Activated naive CD4-positive, alpha-beta T cell (primary cell): ENCODE results near the gene KIF4A.

Source experiments
- DNase-seq, 4 experiments: peaks; one replicate each; lab custom pipeline; 2025; lab: John Stamatoyannopoulos, UW

Gene KIF4A

DNA sequence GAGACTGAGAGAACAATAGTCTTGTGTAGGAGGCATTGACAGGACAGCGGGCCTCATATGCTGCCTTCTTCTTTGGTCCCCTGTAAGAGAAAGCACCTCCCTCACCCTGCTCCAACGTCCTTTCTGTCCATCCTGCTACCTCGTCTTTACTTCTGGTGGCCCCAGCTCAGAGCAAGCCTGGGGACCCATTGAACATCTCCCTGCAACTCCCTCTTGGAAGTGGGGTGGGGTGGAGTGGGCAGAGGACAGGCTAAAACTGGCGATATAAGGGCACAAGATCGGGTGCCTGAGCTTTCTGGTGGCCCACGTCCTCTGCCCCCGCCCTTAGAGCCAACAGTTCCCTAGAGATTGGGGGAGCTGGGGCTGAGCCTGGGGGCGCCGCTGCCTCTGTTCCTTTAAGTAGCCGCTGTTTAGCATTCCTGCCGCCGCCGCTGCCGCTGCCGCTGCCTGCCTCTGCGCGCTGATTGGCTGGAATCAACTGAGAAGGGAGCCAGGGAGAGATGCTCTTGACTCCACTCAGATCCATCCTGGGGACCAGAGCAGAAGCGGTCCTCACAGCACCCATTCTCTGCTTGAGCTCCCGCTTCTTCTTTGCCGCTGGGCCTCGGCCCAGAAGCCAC, 154.5 kb downstream of the KIF4A start, which contains the start of gene DLG3:
TSS of gene DLG3 (plus strand) at position 510 of the 620 bp plus-strand sequence. CDS start 367 bp downstream, outside the sequence.
- DNase-seq = no peak

DNA sequence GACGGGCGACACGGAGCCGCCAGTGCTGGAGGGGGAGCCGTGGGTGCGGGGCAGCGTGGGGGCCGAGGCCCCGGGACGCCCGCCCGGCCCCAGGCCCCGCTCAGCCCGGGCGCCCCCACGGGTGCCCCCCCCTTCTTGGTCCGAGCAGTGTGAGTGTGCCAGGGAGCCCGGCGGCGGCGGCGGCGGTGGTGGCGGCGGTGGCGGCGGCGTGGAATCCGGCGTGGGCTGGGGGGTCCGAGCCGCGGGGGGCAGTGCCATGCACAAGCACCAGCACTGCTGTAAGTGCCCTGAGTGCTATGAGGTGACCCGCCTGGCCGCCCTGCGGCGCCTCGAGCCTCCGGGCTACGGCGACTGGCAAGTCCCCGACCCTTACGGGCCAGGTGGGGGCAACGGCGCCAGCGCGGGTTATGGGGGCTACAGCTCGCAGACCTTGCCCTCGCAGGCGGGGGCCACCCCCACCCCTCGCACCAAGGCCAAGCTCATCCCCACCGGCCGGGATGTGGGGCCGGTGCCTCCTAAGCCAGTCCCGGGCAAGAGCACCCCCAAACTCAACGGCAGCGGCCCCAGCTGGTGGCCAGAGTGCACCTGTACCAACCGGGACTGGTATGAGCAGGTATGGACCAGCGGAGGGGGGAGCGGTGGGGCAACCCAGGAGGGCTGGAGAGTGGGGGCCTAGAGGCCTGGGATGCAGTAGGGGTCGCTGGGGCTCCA, 155.2 kb downstream of the KIF4A start:
- DNase-seq = peak in 1 of 4 experiments; percentile 2

DNA sequence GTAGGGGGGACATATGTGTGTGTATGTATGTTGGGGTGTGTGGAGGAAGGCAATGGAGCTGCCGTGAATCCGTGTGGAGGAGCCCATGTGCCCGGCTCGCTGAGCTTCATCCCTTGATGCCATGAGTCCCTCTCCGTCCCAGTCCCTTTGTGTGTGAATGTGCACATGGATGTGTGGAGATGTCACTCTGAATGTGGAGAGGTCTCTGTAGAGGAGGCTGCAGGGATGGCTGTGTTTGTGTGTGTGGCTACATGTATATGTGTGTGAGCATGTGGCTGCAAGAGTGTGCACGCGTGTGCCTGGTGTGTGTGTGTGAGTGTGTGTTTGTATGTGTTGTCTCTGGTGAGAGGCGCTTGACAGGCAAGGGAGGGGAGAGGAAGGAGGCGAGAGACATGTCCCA, 156.0 kb downstream of the KIF4A start:
- DNase-seq = no peak

DNA sequence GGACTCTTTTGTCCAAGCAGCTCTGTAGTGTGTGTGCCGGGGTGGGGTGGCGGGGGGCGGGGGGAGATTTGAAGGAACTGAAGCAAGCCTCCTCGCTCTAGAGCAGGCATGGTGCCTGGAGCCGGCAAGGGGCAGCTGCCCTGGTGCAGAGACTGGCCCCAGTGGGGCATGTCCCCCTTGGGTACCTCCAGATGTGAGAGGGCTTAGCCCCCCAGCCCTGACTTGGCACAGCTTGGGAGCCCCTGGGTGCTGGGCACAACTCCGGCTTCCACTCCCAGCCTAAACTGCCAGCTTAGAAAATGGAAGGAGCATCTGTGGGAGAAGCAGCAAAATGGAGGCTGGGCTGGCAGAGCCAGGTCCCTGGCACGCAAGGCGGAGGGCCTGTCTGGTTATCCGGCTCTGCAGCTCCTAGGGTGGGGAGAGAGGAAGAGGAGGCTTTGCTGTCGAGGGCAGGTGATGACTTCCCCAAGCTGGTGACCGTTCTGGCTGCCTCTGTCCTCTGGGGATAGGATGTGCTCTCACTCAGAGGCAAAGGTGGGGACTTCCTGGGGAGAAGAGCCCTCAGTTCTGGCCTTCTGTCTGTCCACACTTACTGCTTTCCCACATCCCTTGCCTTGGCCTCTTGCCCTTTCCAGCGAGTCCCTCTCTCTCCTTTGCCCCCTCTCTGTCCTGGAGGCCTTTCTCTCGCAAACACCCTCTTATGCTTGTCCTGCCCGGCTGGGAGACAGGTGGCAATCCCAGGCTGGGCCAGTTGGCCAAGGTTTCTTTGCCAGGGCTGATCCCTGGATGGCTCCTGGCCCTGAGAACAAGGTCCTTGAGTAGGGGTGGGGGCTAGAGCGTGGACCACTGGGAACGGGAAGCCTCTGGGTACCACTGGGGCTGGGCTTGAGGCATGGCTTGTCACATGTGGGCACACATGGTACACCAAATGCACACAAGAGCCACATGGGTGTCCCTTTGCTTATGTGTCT, 156.8 kb downstream of the KIF4A start:
- no peak for DNase-seq

DNA sequence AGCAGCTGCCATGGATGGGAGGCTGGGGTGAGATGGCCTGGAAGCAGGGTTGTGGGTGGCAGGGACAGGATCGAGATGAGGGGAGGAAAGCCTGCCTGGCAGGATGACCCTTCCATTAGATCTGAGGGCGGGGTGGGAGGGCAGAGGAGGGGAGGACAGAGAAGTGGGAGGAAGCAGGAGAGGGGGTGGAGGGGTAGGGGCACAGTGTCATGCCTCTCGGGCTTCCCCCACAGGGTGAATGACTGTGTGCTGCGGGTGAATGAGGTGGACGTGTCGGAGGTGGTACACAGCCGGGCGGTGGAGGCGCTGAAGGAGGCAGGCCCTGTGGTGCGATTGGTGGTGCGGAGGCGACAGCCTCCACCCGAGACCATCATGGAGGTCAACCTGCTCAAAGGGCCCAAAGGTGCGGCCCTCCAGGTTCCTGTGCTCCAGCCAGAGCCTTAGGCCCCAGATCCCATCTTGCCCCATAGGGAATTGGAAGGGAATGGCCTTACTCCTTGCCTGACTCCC, 159.6 kb downstream of the KIF4A start:
- no peak for DNase-seq

DNA sequence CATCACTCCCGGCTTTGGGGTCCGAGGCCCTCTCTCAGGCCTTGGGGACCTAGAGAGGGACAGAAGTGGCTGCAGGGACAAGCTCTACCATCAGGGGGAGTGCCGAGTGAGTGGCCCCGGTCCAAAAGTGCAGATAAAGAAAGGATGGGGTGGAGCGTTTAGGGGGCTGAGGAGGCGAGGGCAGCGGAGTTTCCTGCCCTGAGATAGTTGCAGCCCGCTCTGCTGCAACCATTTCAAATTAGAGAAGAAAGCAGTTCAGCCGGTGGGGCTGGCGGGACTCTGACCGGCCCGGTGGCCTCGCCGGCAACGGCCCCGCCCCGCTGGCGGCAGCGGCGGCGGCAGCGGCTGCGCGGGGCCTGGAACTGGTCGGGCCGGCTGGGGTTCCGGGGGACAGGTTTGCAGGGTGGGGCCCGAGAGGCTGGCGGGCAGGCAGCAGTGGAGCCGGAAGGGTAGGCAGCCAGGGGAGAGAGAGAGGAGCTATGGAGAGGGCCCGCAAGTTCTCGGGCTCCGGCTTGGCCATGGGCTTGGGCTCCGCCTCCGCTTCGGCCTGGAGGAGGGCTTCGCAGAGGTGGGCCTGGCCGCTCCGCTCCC, 162.3 kb downstream of the KIF4A start:
- peak in 3 of 4 experiments; percentile 19 to 25 (median 21) for DNase-seq

DNA sequence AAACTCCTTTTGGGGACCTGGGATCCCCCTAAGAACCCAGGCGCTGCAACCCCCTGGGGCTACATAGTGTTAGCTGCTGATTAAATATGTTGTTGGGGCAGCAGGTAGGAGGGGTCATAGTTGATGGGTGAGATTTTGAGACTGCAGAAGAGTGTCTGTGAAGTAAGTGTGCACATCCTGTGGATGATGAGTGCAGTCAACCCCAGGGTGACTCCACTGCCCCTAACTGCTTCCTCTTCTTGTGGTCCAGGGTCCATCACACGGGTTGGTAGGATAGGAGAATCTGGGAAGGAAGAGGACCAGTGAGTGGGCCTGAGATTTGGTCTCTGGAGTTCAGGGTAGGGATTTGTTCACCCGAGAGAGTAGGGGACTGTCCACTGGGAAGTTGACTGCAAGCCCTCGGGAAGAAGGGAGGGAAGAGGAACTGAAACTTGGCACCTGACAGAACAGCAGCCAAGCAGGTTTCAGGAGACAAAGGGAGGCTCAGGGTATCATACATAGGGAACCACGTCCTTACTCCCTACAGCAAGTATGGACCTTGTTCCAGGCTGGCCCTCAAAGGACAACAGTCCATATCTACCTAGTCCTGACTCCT, 163.2 kb downstream of the KIF4A start:
- DNase-seq = no peak

DNA sequence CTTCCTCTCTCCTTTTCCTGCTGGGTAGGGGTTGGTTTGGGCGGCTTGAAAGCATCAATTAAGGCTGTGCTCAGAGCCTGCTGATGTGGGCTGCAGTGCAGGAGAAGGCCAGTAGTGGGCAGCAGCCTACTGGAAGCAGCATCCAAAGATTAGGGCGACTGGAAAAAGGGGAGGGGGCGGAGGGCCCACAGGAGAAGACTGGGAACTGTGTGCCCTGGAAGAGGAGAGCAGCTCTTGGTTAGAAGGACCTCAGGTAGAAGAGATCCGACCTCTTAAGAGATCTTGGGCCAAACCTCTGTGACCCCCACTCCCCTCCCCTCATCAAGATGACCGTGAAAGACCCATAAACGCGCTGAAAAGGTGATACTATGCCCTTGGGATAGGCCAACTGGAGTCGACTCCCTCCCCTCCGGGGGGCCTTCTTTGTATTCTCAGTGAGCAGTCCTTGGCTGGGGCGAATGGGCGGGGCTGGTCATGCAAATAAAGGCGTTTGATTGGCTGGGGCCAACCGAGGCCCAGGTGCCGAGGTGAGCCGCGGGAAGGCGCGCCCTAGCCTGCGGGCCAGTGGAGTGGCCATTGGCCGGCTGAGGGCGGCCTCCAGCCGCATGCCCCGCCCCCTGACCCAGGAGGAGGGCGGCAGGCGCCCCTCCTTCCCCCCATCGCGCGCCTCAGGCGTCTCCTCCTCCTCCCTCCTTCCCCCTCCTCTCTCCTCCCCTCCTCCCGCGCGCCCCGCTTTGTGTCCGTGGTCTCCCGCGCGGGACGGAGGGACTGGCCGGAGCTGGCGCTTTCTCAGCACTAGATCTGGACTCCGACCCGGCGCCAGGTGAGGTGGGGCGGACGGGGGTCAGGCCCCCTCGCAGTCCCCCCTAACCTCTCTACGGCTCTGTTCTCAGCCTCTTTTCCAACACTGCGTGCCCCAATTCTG, 164.8 kb downstream of the KIF4A start:
- peak in 3 of 4 experiments; percentile 3 to 48 (median 19) for DNase-seq

DNA sequence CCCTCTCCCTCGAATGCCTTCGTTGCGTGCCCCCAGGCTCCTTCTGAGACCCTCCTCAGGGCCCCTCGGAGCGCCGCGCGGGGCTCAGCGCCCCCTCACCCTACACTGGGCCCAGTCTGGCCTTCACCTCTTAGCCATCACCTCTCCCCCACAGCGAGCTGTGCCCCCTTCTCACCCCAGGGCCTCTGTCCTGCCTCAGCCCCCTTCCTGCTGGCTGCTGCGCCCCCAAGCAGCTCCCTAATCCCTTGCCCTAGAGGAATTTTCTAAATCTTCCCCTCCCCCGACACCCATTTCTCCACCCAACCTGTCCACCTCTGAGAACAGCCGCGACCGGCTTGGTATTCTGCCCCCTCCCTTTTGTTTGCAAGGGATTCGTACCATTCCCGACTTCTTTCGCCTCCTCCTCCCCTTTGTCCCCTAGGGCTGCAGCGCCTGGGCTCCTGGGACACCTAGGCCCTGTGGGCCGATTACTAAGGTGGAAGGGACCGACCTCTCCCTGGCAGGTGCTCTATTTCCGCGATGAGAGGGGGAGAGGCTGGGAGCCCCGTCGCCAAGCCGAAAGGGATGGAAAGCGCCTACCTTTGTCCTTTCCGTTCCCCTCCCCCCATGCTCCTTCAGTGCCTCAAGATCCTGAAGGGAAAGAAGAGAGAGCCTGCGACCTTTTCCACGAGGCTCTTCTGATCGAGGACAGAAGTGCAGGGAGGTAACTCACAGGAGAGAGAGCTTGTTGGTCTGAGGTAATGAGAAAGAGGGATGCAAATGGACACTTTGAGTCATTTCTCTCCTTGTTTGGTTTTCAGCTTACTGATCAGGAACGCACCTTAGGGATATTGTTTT, 165.7 kb downstream of the KIF4A start:
- no peak for DNase-seq

DNA sequence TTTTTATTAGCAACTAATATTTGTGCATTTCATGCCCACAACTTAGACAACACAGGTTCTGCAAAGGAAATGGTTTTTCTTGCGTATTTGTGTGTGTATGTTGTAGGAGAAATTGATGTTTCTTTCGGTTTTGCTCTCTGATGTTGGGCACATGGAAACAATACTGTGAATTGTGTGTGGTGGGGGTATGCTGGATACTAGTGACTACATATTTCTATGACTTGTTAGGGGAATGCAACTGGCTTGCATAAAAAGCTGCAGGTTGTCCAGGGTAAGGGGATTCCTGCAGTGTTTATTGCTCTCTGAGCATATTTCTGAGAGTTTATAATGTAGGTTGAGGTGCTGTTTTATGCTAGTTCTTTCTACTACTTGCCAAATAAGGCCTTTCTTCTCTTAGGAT, 166.4 kb downstream of the KIF4A start:
- DNase-seq = no peak

DNA sequence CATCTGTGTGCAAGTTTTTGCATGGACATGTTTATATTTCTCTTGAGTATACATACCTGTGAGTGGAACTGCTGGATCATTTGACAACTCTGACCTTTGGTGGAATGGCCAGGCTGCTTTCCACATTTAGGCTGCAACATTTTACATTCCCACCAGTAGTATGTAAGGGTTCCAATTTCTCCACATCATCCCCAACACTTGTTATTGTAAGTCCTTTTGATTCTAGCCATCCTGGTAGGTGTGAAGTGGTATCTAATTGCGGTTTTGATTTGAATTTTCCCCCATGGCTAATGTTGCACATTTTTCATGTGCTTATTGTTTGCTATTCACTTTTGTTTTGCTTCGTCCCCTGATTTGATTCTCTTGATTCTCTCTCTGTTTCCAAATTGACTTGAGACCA, 171.1 kb downstream of the KIF4A start:
- no peak for DNase-seq

DNA sequence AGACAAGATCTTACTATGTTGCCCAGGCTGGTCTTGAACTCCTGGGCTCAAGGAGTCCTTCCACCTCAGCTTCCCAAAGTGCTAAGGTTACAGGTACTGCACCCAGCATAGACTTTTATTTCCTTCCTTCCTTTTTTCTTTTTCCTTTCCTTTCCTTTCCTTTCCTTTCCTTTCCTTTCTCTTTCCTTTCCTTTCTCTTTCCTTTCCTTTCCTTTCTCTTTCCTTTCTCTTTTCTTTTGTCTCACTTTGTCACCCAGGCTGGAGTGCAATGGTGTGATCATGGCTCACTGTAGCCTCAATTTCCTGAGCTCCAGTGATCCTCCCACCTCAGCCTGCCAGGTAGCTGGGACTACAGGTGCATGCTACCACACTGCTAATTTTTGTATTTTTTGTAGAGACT, 174.1 kb downstream of the KIF4A start:
- no peak for DNase-seq

DNA sequence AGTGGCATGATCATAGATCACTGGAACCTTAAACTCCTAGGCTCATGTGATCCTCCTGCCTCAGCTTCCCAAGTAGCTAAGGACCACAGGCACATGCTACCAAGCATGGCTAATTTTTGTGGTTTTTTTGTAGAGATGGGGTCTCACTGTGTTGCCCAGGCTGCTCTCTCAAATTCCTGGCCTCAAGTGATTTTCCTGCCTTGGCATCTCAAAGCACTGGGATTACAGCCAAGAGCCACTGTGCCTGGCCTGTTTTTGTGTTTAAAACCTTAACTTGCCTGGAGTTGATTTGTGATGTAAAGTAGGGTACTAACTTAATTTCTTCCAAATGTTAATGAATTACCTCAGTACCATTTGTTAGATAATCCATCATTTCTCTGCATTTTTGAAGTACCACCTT, 177.1 kb downstream of the KIF4A start:
- no peak for DNase-seq

DNA sequence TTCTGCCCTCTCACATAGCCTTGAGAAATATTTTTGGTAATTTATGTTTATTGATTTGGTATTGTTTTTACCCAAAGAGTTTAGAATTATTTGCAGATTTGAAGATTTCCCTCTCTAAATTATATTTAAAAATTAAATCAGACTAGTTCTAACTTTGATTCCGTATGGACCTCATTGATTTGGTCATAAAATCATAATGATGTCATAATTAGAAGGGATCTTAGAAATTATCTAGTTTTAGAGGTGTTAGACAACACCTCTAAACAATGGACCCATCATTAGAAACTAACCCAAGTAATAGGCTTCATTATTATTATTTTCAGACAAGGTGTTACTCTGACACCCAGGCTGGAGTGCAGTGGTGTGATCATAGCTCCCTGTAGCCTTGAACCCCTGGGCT, 178.8 kb downstream of the KIF4A start:
- no peak for DNase-seq
